Mammary epithelial cell (primary cell): ENCODE results near the gene CDKAL1.

Source experiments
- CTCF ChIP-seq, 2 donors: IDR thresholded peaks in 1 of 2; conservative IDR thresholded peaks in 1 of 2; 2 replicates each; pipeline ENCODE4 v1.5.1; 2011 to 2012; ENCODE audit warnings: inconsistent platforms in 2 of 2, low read length in 2 of 2, mild to moderate bottlenecking in 2 of 2, control low read depth in 1 of 2, low read depth in 1 of 2; ENCODE audit not compliant: insufficient read depth in 1 of 2; ENCODE audit errors: extremely low read depth in 1 of 2
- EZH2 ChIP-seq: IDR thresholded peaks from 2 replicates; pipeline ENCODE4 v1.6.1; 2012; ENCODE audit warnings: low read length, inconsistent platforms, borderline replicate concordance

DNA sequence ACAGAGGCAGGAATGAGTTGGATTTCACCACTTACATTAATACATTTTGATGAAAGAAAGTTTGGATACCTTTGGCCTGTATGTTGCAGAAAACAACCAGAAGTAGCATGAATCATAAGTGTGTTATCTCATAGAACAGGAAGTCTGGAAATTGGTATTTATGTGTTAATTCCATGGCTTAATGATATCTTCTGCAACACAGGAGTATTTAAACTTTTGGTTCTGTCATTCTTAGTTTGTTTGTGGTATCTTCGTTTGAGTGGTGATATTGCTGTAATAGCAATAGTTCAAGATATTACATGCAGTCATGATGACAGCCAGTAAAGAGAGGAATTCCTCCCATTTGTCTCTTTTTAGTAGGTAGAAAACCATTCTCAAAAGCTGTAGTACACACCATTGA is 177.3 kb downstream of the CDKAL1 start:
- TF ChIP-seq CTCF (conservative IDR thresholded peaks at IDR 0.05 in 1 of 2, IDR thresholded peaks at IDR 0.05 in 1 of 2; ENCODE audit: extremely low read depth in 1 of 2, insufficient read depth in 1 of 2, low read depth in 1 of 2, low read length in 2 of 2) (no peak), EZH2 (no peak)
